NK-92 (cell line): ENCODE results near the gene KRT6A.
"Not testable (repeated sequence)": the region's sequence is repeated elsewhere in the genome, so short reads cannot be mapped to it uniquely, and the experiment has no call there.

Experiments used
- DNase-seq: peaks from one replicate; lab custom pipeline; 2025; ENCODE audit not compliant: unreplicated experiment; lab: John Stamatoyannopoulos, UW

The KRT6A gene

GRCh38 chr12:52474212-52474611, 18.8 kb downstream of the KRT6A start:
- DNase-seq: no peak

GRCh38 chr12:52473768-52474167, 19.3 kb downstream of the KRT6A start, which contains the start of gene KRT6C:
Gene KRT6C, minus strand, starts transcription at chr12:52473805. Its CDS starts 68 bp downstream, at chr12:52473737.
- no peak for DNase-seq

GRCh38 chr12:52469853-52470252, 23.2 kb downstream of the KRT6A start:
- DNase-seq: no peak

DNA sequence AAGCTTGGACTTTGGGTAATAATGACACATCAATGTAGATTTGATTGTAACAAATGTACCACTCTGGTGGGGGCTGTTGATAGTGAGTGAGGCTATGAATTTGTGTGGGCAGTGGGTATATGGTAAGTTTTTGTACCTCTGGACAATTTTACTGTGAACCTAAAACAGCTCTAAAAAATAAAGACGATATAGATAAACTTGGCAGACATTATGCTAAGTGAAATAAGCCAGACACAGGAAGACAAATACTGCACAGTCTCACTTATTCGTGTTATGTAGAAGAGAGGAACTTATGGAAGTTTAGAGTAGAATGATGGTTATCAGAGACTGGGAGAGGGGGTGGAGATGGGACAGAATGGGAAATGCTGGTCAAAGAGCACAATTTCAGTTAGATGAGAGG, 28.2 kb downstream of the KRT6A start:
- no peak for DNase-seq

GRCh38 chr12:52461693-52462092, 31.4 kb downstream of the KRT6A start:
- DNase-seq: no peak

DNA sequence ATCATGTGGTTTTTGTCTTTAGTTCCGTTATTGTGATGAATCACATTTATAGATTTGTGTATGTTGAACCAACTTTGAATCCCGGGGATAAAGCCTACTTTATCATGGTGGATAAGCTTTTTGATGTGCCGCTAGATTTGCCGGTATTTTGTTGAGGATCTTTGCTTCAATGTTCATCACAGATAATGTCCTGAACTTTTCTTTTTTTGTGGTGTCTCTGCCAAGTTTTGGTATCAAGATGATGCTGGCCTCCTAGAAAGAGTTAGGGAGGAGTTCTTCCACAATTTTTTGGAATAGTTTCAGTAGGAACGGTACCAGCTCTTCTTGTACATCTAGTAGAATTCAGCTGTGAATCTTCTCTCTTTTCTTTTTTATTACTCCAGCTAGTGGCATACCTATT, 34.2 kb downstream of the KRT6A start:
- no peak for DNase-seq

GRCh38 chr12:52455821-52456220, 37.2 kb downstream of the KRT6A start:
- no peak for DNase-seq

- no peak for DNase-seq
Observed at GRCh38 chr12:52454411-52455201, 38.5 kb downstream of the KRT6A start.

DNA sequence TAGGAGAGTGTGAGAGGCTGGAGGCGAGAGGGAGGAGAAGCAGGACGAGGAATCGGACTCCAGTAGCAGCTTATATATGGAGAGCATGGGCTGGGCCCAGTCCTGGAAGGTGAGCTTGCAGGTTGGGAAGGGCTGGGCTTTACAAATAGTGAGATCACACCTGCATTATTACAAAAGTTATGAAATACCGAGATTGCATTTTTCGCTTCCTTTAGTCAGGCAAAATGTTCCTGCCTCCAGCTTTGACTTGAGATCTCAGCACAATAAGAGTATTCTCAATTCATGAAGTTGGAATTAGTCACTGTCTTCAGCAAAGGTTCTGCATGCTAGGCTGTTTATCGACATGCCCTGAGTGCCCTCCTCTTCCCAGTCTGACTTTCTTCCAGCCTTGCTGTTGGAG, 41.0 kb downstream of the KRT6A start, which contains the start of gene KRT6B:
Gene KRT6B (minus strand): TSS at position 46 of the 400 bp plus-strand sequence. CDS start 68 bp downstream, outside the sequence.
- DNase-seq: no peak

DNA sequence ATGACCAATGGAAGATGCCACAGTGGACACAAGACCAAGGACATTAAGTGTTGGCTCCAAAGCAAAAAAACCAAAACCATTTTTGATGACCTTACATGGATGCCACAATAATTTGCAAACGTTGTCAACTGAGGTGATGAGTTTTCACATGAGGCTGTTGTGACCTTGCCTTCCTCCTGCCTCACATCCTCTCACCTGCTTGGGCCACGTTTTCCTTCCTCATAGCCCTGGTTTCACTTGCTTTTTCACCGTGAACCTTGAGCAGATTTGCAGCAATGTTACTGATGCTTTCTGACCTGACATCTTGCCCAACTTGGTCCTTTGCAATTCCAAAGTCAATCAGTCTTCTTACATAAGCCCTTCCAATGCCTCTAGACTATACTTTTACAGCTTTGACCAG, 44.8 kb downstream of the KRT6A start:
- no peak for DNase-seq

GRCh38 chr12:52447196-52447595, 45.9 kb downstream of the KRT6A start:
- not testable (repeated sequence) for DNase-seq

GRCh38 chr12:52446367-52447045, 46.6 kb downstream of the KRT6A start:
- no peak for DNase-seq

DNA sequence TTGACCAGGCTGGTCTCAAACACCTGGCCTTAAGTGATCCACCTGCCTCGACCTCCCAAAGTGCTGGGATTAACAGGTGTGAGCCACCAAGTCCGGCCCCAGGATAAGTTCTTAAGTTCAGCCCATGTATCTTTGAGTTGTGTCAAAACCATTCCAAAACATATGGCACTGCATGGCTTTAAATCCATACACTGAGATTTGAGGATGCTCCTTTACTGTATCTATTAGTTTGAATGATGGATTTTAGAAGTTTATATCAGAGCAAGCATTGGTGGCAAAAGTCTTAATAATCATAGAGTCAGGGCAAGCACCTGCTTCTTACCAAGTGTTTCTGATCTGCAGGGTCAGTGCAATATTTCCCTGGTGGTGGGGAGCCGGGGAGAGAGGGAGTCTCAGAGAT, 47.2 kb downstream of the KRT6A start:
- DNase-seq: no peak

DNA sequence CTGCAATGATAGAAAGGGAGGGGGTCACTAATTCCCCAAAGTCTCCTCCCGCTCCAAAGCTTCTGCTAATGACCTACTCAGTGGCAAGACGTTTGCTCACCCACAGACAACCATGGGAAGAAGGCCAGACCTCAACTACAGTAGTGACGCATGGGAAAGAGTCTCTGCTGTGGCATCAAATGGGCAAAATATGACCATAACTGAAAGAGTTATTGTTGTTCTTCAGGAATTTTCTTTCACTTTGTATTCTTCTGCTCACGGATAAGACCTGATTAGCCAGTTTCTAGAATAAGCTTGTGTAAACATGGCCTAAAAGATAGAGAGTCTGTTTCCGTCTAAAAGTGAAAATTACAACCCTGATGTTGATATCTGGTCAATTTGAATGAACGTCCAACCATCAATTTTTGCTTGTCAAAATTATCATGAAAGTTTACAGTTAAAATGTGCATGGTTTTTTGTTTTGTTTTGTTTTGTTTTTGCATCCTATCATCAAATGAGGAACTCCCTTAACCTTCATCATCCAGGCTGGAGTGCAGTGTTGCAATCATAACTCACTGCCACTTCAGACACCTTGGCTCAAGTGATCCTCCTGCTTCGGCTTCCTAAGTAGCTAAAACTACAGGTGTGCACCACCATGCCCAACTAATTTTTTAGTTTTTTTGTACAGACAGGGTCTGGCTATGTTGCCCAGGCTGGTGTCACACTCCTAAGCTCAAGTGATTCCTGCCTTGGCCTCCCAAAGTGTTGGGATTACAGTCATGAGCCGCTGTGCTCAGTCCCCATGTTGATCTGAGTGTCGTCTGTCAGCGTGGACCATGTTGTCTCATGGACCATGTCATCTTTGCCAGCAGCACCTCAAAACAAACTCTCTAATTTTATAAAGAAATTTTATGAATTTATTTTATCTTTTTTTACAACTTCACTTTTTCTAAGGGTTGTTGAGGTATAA, 48.1 kb downstream of the KRT6A start:
- DNase-seq: no peak

- no peak for DNase-seq
Observed at GRCh38 chr12:52443966-52444365, 49.1 kb downstream of the KRT6A start.

DNA sequence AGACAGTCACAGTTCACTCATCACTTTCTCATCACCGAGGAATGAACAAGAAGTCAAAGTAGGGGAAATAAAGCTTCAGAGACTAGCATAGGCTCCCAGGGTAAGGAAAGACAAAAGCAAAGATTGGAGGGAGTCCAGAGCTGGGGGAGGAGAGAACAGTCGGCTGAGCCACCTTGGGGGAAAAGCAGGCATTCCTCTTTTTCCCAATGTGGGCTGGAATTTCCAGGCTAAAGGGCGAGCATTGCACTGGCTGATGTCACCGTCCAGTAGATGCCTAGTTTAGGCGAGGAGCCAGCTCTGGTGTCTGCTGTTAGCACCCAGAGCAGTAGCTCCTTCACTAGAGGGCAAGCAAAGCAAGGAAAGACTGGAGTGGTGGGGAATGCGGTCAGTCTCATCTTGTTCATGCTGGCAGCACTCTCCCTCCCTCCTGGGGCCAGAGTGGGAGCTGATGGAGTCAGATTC, 50.4 kb downstream of the KRT6A start:
- DNase-seq: no peak

GRCh38 chr12:52441320-52441911, 51.6 kb downstream of the KRT6A start:
- no peak for DNase-seq

DNA sequence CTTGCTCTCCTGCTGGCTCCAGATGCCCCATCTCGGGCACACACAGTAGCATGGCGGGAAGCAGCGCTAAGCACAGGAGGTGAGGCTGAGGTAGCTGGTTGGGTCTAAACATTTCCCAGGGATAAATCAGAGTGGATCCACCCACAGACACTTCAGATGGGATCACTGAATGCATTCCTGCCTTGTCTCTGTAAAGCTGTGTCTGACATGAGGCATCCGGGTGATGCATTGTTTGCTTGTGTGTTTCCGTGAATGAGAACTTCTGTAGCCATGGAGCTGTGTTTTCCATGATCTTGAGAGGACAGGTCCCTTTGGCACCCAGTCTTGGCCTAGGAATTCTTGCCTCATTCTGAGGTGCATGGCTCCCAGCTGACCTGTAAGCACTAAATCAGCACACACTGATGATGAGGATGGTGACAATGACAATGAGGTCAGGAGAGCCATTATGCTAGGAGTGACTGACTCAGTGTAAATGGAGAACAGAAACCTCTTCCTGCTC, 52.2 kb downstream of the KRT6A start:
- no peak for DNase-seq

DNA sequence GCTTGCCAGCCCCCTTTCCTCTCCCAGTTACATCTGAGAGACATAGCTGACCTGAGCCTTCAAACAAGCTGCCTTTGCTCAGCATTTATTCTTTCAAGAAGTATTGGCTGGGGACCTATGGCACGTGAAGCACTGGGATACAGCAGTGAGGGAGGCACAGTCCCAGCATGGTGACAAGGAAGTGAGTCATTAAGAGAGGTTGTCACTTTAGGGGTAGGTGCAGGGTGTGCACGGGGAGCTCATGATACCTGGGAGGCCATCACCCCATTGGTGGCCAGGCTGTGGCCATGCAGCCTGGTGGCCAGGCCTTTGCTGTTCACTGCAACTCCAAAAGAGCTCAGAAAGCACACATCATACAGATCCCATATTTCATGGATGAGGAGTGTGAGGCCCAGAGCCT, 53.2 kb downstream of the KRT6A start:
- DNase-seq: no peak

DNA sequence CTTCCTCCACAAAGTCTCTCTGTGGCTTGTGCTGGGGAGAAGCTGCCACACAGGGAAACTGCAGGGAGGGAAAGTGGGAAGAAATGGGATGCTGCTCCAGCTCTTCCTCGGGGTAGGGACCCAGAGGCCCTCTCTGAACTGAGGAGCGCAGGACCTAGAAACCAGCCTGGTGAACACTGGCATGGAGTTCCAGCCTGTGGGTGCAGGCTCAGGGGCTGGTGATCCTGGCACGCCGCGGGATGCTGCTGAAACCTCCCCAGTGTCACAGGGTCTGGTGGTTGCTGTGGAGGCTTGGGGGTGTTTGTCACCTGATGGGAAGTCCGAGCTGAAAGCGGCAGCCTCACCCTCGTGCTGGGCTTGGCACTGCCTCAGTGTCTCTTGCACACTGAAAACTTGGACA, 53.6 kb downstream of the KRT6A start:
- no peak for DNase-seq
